SH-SY5Y (cell line): ENCODE data around the gene KLK6.

ENCODE experiments used
- GATA2 ChIP-seq: IDR thresholded peaks from 2 replicates; pipeline ENCODE4 v1.6.1; 2011; ENCODE audit warnings: mild to moderate bottlenecking, low read depth, low read length
- GATA3 ChIP-seq: IDR thresholded peaks from 2 replicates; pipeline ENCODE4 v1.6.1; 2011; ENCODE audit warnings: low read depth, mild to moderate bottlenecking, low read length, moderate library complexity

DNA sequence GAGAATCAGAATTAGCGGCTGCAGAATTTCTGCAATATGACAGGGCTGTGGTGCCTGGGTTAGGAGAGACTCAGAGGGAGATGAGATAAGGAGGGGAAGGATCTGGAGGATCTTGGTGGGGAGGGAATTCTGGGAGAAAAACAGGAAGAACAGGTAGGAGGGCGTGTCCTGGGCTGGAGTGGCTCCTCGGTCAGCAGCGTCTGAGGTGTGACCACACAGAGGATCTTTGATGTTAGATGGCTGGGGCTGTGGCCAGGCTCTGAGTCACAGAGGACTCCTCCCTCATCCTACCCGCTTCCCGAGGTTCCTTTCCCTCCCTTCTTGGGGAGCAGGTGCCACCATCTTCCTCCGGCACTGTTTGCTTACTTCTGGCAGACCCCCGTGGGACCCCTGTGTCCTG is 6.4 kb upstream of the KLK6 start:
- TF ChIP-seq GATA3 = no peak
- no peak for TF ChIP-seq GATA2
